Measurements from ENCODE around the gene ADARB1. TPM values are rescaled to one million over a fixed set of nuclear protein-coding genes. Genes with fewer than 3 reads are reported as not detected.

The ADARB1 gene
- total RNA-seq, 1 experiment from 2014 or later, result 31.9 TPM

DNA sequence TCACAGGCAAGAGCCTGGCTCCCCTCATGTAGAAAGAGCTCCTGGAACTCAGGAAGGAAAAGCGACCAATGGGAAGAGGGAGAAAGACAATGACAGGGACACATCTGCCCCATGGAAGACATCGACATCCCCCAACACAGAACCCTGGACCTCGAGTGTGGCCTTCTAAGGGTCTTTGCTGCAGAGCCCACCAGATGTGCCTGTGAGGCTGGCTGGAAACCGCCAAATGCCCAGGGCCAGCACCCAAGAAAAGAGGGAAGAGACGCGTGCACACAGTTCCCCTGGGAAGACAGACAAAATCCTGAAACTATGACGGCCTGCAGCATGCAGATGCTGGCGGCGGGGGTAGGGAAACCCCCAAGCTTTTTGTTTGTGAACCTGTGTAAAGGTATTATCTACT is 36.4 kb upstream of the ADARB1 start:
- no peak overlapping the region for H3K4me3 ChIP-seq (ENCODE audit: low read depth, low read length, poor library complexity, severe bottlenecking)
- ChIA-PET POLR2A (ENCODE audit: low non-redundant PET) (no interaction called here), CTCF (no interaction called here)
- intact Hi-C loops (cut with micrococcal nuclease; ENCODE audit: unreplicated experiment), result no loop called here
- H3K27me3 ChIP-seq (replicated peaks; ENCODE audit: insufficient read depth, low read depth, low read length, poor library complexity), result no peaks in the 10 kb centered on the region
- no peak for DNase-seq (ENCODE audit: low spot score)
- no peak for TF ChIP-seq EZH2 (IDR thresholded peaks at IDR 0.05; ENCODE audit: borderline replicate concordance, low read depth, low read length, poor library complexity, severe bottlenecking)
- TF ChIP-seq, protein P1, sequence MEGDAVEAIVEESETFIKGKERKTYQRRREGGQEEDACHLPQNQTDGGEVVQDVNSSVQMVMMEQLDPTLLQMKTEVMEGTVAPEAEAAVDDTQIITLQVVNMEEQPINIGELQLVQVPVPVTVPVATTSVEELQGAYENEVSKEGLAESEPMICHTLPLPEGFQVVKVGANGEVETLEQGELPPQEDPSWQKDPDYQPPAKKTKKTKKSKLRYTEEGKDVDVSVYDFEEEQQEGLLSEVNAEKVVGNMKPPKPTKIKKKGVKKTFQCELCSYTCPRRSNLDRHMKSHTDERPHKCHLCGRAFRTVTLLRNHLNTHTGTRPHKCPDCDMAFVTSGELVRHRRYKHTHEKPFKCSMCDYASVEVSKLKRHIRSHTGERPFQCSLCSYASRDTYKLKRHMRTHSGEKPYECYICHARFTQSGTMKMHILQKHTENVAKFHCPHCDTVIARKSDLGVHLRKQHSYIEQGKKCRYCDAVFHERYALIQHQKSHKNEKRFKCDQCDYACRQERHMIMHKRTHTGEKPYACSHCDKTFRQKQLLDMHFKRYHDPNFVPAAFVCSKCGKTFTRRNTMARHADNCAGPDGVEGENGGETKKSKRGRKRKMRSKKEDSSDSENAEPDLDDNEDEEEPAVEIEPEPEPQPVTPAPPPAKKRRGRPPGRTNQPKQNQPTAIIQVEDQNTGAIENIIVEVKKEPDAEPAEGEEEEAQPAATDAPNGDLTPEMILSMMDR (conservative IDR thresholded peaks at IDR 0.05; ENCODE audit: low read depth, low read length), result no peak
- BruUV-seq (replicated peaks), result no TSS peak
- H3K4me1 ChIP-seq (ENCODE audit: insufficient read depth, low read length, poor library complexity, severe bottlenecking), result peaks cover 5% of the 10 kb centered on the region
- H3K36me3 ChIP-seq (ENCODE audit: insufficient read depth, low read length, poor library complexity, severe bottlenecking), result no peaks in the 10 kb centered on the region
- H3K27ac ChIP-seq (ENCODE audit: low read depth, low read length, poor library complexity, severe bottlenecking), result no peak overlapping the region
- peaks cover 8% of the 10 kb centered on the region for H3K9me3 ChIP-seq (ENCODE audit: low read depth, low read length, poor library complexity, severe bottlenecking)

DNA sequence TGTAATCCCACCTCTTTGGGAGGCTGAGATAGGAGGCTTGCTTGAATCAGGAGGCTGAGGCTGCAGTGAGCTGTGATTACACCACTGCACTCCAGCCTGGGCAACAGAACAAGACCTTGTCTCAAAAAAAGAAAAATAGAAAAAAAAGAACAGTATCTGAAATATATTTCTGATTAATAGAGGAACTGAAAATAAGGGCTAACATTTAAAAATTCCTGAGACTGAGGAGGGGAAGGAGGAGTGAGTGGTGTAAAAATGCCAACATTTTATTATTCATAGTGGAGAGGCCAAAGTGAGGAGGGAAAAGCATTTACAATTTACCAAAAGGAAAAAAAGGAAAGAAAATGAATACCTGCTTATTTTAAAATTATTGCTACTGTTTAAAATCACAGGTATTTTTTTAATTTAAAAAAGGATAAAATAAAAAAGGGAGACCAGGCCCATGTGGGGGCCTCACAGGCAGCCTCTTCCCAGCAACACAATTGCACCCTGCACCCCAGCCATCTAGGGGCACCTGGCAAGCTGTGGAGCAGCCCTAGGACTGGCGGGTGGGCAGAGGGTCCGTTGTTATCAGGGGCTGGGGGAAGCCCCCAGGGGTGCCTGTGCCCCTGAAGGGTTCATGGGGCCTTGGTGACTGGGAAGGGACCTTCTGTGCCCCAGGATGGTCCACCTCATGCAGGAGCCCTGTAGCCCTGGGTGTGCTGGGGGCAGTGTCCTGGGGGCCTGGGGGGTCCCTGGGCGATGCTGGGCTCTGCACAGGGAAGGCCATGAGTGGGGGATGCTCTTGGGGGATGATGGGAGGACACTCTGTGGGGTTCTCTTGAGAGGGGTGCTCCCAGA is 34.8 kb upstream of the ADARB1 start:
- Histone ChIP-seq H3K27ac (ENCODE audit: low read depth, low read length, poor library complexity, severe bottlenecking) (no peak overlapping the region), H3K27me3 (replicated peaks; ENCODE audit: insufficient read depth, low read depth, low read length, poor library complexity) (no peaks in the 10 kb centered on the region), H3K4me1 (ENCODE audit: insufficient read depth, low read length, poor library complexity, severe bottlenecking) (peaks cover 5% of the 10 kb centered on the region), H3K4me3 (ENCODE audit: low read depth, low read length, poor library complexity, severe bottlenecking) (no peak overlapping the region), H3K36me3 (ENCODE audit: insufficient read depth, low read length, poor library complexity, severe bottlenecking) (no peaks in the 10 kb centered on the region), H3K9me3 (ENCODE audit: low read depth, low read length, poor library complexity, severe bottlenecking) (peaks cover 8% of the 10 kb centered on the region)
- ChIA-PET CTCF (no interaction called here), POLR2A (ENCODE audit: low non-redundant PET) (no interaction called here)
- BruUV-seq (replicated peaks), result no TSS peak
- intact Hi-C loops (cut with micrococcal nuclease; ENCODE audit: unreplicated experiment), result no loop called here
- TF ChIP-seq, protein P1 (conservative IDR thresholded peaks at IDR 0.05; ENCODE audit: low read depth, low read length), result no peak
- TF ChIP-seq EZH2 (IDR thresholded peaks at IDR 0.05; ENCODE audit: borderline replicate concordance, low read depth, low read length, poor library complexity, severe bottlenecking), result no peak
- no peak for DNase-seq (ENCODE audit: low spot score)

DNA sequence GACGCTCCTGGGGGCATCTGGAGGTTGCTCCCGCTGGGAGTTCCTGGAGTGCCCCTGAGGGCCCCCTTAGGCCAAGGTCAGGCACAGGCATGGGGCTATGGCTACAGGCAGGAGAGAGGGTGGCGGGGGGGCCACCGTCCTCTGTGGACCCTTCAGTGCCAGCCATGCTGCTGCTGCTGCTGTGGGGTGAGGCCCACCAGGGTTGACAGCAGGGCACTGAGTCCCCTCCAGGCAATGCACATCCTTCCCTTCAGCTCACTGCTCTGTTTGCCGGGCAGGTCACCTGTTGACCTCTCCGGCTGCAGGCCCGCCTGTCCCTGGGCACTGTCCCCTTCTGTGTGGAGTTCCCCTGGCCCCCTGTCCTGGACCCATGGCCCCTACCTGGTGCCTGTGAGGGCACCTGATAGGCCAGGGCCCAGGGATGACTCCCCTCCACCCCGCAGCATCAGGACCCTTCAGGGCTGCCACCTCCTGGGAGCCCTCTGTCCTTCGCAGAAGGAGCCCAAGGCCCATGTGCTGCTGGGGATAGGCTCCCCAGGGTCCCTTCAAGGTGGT is 34.1 kb upstream of the ADARB1 start:
- H3K4me1 ChIP-seq (ENCODE audit: insufficient read depth, low read length, poor library complexity, severe bottlenecking), result peaks cover 5% of the 10 kb centered on the region
- no peak overlapping the region for H3K27ac ChIP-seq (ENCODE audit: low read depth, low read length, poor library complexity, severe bottlenecking)
- H3K9me3 ChIP-seq (ENCODE audit: low read depth, low read length, poor library complexity, severe bottlenecking), result peaks cover 8% of the 10 kb centered on the region
- CTCF ChIA-PET, result no interaction called here
- no TSS peak for BruUV-seq (replicated peaks)
- intact Hi-C loops (cut with micrococcal nuclease; ENCODE audit: unreplicated experiment), result no loop called here
- no peak for TF ChIP-seq EZH2 (IDR thresholded peaks at IDR 0.05; ENCODE audit: borderline replicate concordance, low read depth, low read length, poor library complexity, severe bottlenecking)
- TF ChIP-seq, protein P1 (conservative IDR thresholded peaks at IDR 0.05; ENCODE audit: low read depth, low read length), result no peak
- H3K27me3 ChIP-seq (replicated peaks; ENCODE audit: insufficient read depth, low read depth, low read length, poor library complexity), result no peaks in the 10 kb centered on the region
- POLR2A ChIA-PET (ENCODE audit: low non-redundant PET), result no interaction called here
- DNase-seq (ENCODE audit: low spot score), result no peak
- H3K36me3 ChIP-seq (ENCODE audit: insufficient read depth, low read length, poor library complexity, severe bottlenecking), result no peaks in the 10 kb centered on the region
- no peak overlapping the region for H3K4me3 ChIP-seq (ENCODE audit: low read depth, low read length, poor library complexity, severe bottlenecking)
